ENCODE measurements around the gene LGR6.
A peak's percentile ranks its signal among the peaks of the same experiment; 100 is the strongest.
"Not testable (repeated sequence)": the region's sequence is repeated elsewhere in the genome, so short reads cannot be mapped to it uniquely, and the experiment has no call there.

LGR6 gene, protein sequence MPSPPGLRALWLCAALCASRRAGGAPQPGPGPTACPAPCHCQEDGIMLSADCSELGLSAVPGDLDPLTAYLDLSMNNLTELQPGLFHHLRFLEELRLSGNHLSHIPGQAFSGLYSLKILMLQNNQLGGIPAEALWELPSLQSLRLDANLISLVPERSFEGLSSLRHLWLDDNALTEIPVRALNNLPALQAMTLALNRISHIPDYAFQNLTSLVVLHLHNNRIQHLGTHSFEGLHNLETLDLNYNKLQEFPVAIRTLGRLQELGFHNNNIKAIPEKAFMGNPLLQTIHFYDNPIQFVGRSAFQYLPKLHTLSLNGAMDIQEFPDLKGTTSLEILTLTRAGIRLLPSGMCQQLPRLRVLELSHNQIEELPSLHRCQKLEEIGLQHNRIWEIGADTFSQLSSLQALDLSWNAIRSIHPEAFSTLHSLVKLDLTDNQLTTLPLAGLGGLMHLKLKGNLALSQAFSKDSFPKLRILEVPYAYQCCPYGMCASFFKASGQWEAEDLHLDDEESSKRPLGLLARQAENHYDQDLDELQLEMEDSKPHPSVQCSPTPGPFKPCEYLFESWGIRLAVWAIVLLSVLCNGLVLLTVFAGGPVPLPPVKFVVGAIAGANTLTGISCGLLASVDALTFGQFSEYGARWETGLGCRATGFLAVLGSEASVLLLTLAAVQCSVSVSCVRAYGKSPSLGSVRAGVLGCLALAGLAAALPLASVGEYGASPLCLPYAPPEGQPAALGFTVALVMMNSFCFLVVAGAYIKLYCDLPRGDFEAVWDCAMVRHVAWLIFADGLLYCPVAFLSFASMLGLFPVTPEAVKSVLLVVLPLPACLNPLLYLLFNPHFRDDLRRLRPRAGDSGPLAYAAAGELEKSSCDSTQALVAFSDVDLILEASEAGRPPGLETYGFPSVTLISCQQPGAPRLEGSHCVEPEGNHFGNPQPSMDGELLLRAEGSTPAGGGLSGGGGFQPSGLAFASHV

DNA sequence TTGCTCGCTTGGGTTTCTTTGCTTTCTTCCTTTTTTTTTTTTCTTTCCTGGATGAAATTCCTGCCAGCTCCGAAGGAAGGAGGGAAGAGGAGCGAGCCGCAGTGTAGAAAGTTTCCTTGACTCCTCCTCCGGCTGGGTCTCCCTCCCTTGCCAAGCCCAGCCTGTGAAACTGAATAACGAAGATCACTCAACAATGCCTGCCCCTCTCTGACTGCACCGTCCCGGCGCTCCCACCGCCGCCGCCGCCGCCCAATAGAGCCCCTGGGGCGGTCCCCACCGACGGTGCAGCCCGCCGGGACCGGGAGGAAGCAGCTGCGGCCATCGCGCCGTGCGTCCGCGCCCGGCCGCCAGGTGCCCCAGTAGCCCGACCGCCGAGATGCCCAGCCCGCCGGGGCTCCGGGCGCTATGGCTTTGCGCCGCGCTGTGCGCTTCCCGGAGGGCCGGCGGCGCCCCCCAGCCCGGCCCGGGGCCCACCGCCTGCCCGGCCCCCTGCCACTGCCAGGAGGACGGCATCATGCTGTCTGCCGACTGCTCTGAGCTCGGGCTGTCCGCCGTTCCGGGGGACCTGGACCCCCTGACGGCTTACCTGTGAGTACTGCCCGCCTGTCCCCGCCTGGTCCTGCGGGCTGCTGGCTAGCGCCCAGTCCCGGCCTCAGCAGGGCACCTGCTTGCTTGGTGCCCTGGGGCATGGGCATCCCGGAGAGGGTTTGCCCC lies at the start of gene LGR6:
LGR6 (plus strand) TSS at position 186 of the 714 bp plus-strand sequence; CDS start at position 377, 191 bp downstream.
- peaks cover 50% of the 10 kb centered on the region for H3K27me3 Mint-ChIP-seq (ENCODE audit: low read depth)
- H3K9me3 Mint-ChIP-seq: no peaks in the 10 kb centered on the region
- H3K27ac Mint-ChIP-seq: no peak within 1 kb of the TSS
- H3K4me3 Mint-ChIP-seq: no peak within 1 kb of the TSS
- H3K36me3 Mint-ChIP-seq (ENCODE audit: low read depth): no peaks in the 10 kb centered on the region
- peaks cover 4% of the 10 kb centered on the region for H3K4me1 Mint-ChIP-seq (ENCODE audit: low read depth)

DNA sequence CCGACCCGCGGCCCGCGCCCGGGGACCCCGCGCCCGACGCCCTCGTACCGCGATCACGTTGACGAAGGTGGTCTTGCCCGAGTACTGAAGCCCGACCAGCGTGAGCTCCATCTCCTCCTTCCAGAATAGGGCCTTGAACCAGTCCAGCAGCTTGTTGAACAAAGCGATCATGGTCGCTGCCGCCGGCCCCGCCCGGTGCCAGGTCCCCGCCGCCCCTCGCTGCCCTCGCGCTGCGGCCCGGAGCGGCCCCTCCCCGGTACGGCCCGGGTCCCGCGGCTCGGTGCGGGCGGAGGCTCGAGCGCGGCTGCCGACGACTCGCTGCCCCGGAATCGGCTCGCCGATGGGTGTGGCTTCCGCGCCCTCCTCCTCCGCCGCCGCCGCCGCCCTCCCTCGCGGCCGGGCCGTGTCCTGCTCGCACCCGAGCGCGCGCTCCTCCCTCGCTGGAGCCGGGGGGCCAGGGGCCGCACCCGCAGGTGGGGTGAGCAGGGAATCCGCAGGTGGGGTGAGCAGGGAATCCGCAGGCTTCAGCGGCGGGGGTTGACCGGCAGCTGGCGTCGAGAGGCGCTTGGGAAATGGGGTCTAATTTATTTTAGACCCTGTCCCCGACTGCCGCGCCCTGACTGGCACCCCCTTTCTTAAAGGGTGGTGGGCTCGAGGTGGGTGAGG lies 49.1 kb upstream of the LGR6 start, which contains the start of gene ARL8A:
ARL8A (minus strand) TSS at position 336 of the 666 bp plus-strand sequence; CDS start at position 171, 165 bp downstream.
- Mint-ChIP-seq H3K4me3 (peak within 1 kb of the TSS; percentile 97), H3K27ac (peak within 1 kb of the TSS; percentile 93), H3K36me3 (ENCODE audit: low read depth) (peaks cover 23% of the 10 kb centered on the region), H3K27me3 (ENCODE audit: low read depth) (no peaks in the 10 kb centered on the region), H3K9me3 (no peaks in the 10 kb centered on the region), H3K4me1 (ENCODE audit: low read depth) (peaks cover 24% of the 10 kb centered on the region)

DNA sequence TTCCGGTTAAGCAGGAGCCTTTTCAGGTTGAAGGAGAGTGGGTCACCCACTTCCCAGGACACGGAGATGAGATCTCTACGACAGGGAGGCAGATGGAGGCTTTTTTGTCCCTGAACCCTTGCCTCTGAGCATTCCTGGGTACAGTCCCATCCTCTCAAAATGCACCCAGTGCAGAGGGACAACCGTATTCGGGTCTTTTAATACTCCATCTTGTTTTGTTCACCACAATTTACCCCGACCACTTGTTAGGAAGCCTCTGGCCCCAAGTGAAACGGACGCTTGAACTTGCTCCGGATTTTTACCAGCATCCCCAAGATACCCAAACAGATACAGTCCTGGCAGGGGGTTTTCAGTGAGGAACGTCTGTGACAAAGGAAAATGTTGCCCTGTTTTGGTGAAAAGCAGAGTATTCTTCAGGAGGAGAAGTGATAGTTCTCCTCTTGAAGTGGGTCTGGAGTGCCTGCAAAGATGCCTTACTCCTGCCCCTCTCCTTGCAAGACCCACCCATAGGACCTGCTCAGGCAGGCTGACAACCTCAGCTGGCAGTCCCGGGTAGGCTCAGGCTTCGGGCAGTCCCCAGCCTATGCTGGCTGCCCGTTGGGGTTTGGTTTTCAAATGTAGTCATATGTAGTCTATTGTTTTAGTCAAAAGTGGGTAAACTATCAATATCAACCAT lies 48.4 kb upstream of the LGR6 start:
- Mint-ChIP-seq H3K27me3 (ENCODE audit: low read depth) (no peaks in the 10 kb centered on the region), H3K36me3 (ENCODE audit: low read depth) (peaks cover 24% of the 10 kb centered on the region), H3K4me1 (ENCODE audit: low read depth) (peaks cover 24% of the 10 kb centered on the region), H3K9me3 (no peaks in the 10 kb centered on the region), H3K4me3 (peak overlapping the region; percentile 83), H3K27ac (peak overlapping the region; percentile 86)

DNA sequence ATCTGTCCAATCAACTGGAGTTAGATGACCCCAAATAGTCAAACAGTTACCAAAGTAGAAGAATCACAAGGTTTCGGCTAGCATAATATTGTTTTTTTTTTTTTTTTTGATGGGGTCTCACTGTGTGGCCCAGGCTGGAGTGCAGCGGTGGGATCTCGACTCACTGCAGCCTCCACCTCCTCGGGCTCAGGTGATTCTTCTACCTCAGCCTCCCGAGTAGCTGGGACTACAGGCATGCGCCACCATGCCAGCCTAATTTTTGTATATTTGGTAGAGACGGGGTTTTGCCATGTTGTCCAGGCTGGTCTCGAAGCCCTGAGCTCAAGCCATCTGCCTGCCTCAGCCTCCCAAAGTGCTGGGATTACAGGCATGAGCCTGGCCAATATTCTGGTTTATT lies 47.9 kb upstream of the LGR6 start:
- Mint-ChIP-seq H3K36me3 (ENCODE audit: low read depth) (peaks cover 26% of the 10 kb centered on the region), H3K4me3 (peak overlapping the region; percentile 83), H3K4me1 (ENCODE audit: low read depth) (peaks cover 26% of the 10 kb centered on the region), H3K27ac (peak overlapping the region; percentile 86)
- not testable (repeated sequence) for H3K27me3 Mint-ChIP-seq (ENCODE audit: low read depth); H3K9me3 Mint-ChIP-seq

DNA sequence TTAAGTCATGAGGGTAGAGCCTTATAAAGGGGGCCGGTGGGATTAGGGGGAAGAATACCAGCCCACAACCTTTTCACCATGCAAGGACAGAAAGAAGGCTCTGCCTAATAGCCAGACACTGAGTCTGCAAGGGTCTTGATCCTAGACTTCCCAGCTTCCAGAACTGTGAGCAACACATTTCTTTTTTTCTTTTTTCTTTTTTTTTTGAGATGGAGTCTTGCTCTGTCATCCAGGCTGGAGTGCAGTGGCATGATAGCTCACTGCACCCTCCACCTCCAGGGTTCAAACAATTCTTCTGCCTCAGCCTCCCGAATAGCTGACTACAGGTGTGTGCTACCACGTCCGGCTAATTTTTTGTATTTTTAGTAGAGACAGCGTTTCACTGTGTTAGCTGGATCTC lies 47.3 kb upstream of the LGR6 start:
- Mint-ChIP-seq H3K4me3 (peak overlapping the region; percentile 34), H3K27me3 (ENCODE audit: low read depth) (no peaks in the 10 kb centered on the region), H3K27ac (no peak overlapping the region), H3K4me1 (ENCODE audit: low read depth) (peaks cover 26% of the 10 kb centered on the region), H3K36me3 (ENCODE audit: low read depth) (peaks cover 32% of the 10 kb centered on the region), H3K9me3 (no peaks in the 10 kb centered on the region)

DNA sequence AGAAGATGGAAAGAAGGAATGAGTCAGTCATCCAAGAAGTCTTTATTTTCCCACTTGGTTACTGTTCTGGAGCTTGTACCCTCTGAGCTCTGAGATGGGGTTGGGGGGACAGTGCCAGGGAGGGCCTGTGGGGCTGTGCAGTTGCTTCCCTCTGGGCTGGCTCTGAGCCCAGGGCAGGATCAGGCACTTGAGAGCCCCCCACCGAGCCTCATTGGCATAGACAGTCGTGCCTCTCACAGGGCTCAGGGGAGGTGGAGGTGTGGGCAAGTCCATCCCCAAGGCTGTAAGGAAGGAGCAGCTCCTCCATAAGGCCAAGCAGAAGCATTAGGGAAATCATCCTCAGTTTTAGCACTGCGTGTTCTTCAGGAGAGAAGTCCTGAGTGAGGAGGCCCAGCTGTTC lies 46.6 kb upstream of the LGR6 start:
- H3K4me3 Mint-ChIP-seq: no peak overlapping the region
- H3K9me3 Mint-ChIP-seq: no peaks in the 10 kb centered on the region
- H3K4me1 Mint-ChIP-seq (ENCODE audit: low read depth): peaks cover 27% of the 10 kb centered on the region
- H3K27ac Mint-ChIP-seq: no peak overlapping the region
- H3K36me3 Mint-ChIP-seq (ENCODE audit: low read depth): peaks cover 33% of the 10 kb centered on the region
- H3K27me3 Mint-ChIP-seq (ENCODE audit: low read depth): no peaks in the 10 kb centered on the region

DNA sequence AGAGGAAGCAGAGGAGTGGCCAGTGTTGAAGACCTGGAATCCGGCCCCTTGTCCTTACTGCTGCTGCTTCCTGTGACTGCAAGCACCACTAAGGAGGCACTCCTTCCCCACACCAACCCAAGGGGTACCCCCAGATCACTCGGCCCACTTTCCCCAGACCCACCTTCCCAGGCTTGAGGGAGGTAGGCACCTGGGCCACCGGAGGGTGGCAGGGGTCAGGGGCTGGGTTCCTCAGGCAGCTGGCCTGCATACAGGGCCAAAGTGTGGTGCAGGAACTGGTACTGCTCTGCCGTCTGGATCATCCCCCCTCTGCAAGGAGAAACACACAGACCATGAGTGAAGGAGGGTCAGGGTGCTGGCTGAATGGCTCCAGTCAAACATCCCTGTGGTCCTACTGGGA lies 45.2 kb upstream of the LGR6 start:
- no peak overlapping the region for H3K27ac Mint-ChIP-seq
- H3K4me3 Mint-ChIP-seq: no peak overlapping the region
- peaks cover 42% of the 10 kb centered on the region for H3K36me3 Mint-ChIP-seq (ENCODE audit: low read depth)
- H3K9me3 Mint-ChIP-seq: no peaks in the 10 kb centered on the region
- peaks cover 18% of the 10 kb centered on the region for H3K4me1 Mint-ChIP-seq (ENCODE audit: low read depth)
- H3K27me3 Mint-ChIP-seq (ENCODE audit: low read depth): no peaks in the 10 kb centered on the region

DNA sequence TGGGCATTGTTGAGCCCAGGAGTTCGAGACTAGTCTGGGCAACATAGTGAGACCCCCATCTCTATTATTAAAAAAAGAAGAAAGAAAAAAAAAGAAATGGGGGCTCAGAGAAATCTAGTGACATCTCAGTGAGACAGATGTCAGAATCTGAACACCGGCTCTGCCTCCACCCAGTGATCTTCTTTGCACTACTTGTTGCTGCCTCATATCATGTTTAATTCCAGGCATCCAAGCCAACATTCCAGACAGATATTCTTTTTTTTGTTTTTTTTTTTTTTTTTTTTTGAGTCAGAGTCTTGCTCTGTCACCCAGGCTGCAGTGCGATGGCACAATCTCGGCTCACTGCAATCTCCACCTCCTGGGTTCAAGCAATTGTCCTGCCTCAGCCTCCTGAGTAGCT lies 44.0 kb upstream of the LGR6 start:
- H3K27ac Mint-ChIP-seq: no peak overlapping the region

DNA sequence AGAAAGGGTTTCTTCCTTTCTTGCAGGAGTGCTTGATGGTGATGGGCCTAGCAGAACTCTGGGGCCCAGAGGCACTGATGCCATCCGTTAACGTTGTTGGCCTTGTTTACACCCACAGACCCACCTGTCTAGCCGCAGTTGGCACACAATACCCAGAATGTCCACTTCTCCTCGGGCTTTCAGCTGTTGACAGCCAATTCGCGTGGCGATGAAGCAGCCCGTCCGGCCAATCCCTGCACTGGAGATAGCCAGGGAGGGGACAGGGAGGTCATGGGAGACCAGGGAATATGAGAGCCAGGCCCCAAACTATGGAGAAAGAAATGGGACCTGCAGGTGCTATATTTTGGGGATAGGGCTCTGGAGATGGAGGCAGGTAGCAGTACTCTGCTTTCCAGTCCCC lies 43.4 kb upstream of the LGR6 start:
- Mint-ChIP-seq H3K9me3 (no peaks in the 10 kb centered on the region), H3K4me1 (ENCODE audit: low read depth) (peaks cover 22% of the 10 kb centered on the region), H3K36me3 (ENCODE audit: low read depth) (peaks cover 48% of the 10 kb centered on the region), H3K27ac (no peak overlapping the region), H3K27me3 (ENCODE audit: low read depth) (no peaks in the 10 kb centered on the region), H3K4me3 (no peak overlapping the region)

More for the DNA sequence above, 44.0 kb upstream of the LGR6 start:
- Mint-ChIP-seq H3K4me1 (ENCODE audit: low read depth) (peaks cover 18% of the 10 kb centered on the region), H3K27me3 (ENCODE audit: low read depth) (no peaks in the 10 kb centered on the region), H3K4me3 (no peak overlapping the region), H3K9me3 (no peaks in the 10 kb centered on the region), H3K36me3 (ENCODE audit: low read depth) (peaks cover 43% of the 10 kb centered on the region)

DNA sequence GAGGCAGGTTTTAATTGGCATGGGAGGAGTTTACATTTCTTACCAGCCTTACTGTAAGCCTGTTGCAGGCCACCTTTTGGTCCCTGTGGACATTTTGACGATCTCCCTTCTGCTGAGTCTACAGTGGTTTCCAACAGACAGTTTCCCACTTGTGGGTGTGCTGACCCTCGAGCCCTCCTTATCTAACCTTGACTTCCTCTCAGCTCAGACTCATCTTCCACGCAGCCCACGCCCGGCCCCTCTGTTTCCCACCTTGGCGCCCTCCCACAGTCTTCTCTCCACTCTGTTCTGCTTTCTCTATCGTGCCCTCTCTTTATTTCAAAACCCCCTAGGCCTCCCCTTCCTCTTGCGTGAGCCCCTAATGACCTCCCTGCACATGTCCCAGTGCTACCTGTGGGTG lies 43.0 kb upstream of the LGR6 start:
- Mint-ChIP-seq H3K36me3 (ENCODE audit: low read depth) (peaks cover 50% of the 10 kb centered on the region), H3K4me3 (no peak overlapping the region), H3K27ac (peak overlapping the region; percentile 67), H3K9me3 (no peaks in the 10 kb centered on the region), H3K4me1 (ENCODE audit: low read depth) (peaks cover 19% of the 10 kb centered on the region), H3K27me3 (ENCODE audit: low read depth) (no peaks in the 10 kb centered on the region)

DNA sequence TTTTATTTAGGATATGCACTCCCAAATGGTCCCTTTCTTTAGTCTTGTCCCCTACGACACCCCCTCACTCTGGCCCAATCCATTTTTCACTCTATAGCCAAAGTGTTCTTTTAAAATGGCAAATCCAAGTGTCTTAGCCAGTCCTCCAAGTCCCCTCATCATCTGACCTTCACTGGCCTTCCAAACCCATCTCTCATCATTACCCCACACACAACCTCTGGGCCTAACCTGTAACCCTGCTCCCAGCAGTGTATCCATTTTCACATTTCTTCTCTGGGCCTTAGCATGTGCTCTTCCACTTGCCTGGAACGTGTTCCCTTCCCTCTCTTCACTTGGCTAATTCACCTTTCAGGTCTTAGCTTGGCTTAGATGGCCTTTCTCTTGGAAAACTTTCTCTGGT lies 42.6 kb upstream of the LGR6 start:
- Mint-ChIP-seq H3K9me3 (no peaks in the 10 kb centered on the region), H3K4me3 (no peak overlapping the region), H3K4me1 (ENCODE audit: low read depth) (peaks cover 22% of the 10 kb centered on the region), H3K36me3 (ENCODE audit: low read depth) (peaks cover 55% of the 10 kb centered on the region), H3K27me3 (ENCODE audit: low read depth) (no peaks in the 10 kb centered on the region), H3K27ac (peak overlapping the region; percentile 23)

DNA sequence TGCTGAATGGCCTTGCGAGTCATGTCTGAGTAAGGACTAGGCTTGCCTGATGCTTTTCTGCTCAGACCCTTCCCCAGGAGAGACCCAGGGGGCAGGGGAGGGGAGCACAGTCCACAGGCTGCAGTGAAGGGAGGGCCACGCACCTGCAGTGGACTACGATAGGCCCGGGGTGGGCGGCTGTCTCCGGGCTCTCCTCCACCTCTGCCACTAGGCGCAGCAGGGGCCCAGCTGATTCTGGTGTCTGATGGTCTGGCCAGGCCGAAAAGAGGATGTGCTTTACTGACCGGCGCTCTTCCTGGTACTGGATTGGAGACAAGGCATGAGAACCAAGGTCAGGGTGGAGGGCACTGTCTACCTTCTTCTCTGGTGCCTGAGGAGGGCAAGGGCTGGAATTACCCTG lies 41.2 kb upstream of the LGR6 start:
- Mint-ChIP-seq H3K4me3 (no peak overlapping the region), H3K27ac (no peak overlapping the region), H3K36me3 (ENCODE audit: low read depth) (peaks cover 60% of the 10 kb centered on the region)

DNA sequence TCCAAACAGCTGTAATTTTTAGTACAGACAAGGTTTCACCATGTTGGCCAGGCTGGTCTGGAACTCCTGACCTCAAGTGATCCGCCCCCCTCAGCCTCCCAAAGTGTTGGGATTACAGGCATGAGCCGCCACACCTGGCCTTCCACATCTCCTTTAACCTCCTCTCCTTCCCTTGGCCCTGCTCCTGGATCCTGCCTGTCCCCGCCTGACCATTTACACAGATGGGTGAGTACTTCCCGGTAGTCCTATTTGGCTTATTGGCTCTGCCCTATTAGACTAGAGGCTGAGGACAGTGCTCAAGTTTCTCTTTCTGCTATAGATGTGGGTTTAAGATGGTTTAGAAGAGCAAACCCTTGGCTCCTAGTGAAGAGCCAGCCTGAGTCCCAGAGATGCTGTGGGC lies 40.3 kb upstream of the LGR6 start:
- no peak overlapping the region for H3K4me3 Mint-ChIP-seq
- H3K9me3 Mint-ChIP-seq: no peaks in the 10 kb centered on the region
- H3K27ac Mint-ChIP-seq: peak overlapping the region; percentile 6
- H3K36me3 Mint-ChIP-seq (ENCODE audit: low read depth): peaks cover 62% of the 10 kb centered on the region
- peaks cover 33% of the 10 kb centered on the region for H3K4me1 Mint-ChIP-seq (ENCODE audit: low read depth)
- H3K27me3 Mint-ChIP-seq (ENCODE audit: low read depth): no peaks in the 10 kb centered on the region

More for the DNA sequence above, 41.2 kb upstream of the LGR6 start:
- H3K27me3 Mint-ChIP-seq (ENCODE audit: low read depth): no peaks in the 10 kb centered on the region
- no peaks in the 10 kb centered on the region for H3K9me3 Mint-ChIP-seq
- peaks cover 26% of the 10 kb centered on the region for H3K4me1 Mint-ChIP-seq (ENCODE audit: low read depth)

Data from T-helper 1 cell treated with Interleukin-12 subunit alpha and Interleukin-12 subunit beta and Interleukin-4 antibody, amounts not matched to agents 30 μg/mL and 1 μg/mL, for 36 hours (primary cell).